Occipital lobe (tissue), 2 donors: ENCODE data around the gene TBCC. TPM values are rescaled to one million over a fixed set of nuclear protein-coding genes. Genes with fewer than 3 reads are reported as not detected.

ENCODE experiments used
- DNase-seq: peaks from one replicate; lab custom pipeline; 2025; lab: John Stamatoyannopoulos, UW
- total RNA-seq: library from RNA; depleted of rRNA; stranded (reverse); fragments of >200 nt; gene quantifications from one replicate; pipeline ENCODE4 v1.2.3, GENCODE V29; 2014

TBCC gene
- total RNA-seq, 1 donor from 2014 or later, result 63.2 TPM

GRCh38 chr6:42771741-42772100 is 25.8 kb upstream of the TBCC start:
- no peak for DNase-seq

- no peak for DNase-seq
Measured at GRCh38 chr6:42769836-42770235, 23.9 kb upstream of the TBCC start.

DNA sequence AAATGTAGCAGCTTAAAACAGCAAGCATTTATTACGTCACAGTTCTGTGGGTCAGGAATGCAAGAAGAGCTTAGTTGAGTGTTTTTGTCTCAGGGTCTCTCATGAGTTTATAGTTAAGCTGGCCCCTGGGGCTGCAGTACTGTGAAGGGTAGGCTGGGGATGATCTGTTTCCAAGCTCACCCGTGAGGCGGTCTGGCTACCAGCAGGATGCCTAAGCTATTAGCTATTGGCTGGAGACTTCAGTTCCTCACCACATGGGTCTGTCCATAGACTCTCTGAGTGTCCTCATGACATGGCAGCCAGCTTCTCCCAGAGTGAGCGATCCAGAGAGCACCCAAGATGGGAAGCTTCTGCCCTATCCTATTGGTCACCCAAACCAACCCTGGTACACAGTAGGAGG is 23.1 kb upstream of the TBCC start:
- DNase-seq, result no peak

DNA sequence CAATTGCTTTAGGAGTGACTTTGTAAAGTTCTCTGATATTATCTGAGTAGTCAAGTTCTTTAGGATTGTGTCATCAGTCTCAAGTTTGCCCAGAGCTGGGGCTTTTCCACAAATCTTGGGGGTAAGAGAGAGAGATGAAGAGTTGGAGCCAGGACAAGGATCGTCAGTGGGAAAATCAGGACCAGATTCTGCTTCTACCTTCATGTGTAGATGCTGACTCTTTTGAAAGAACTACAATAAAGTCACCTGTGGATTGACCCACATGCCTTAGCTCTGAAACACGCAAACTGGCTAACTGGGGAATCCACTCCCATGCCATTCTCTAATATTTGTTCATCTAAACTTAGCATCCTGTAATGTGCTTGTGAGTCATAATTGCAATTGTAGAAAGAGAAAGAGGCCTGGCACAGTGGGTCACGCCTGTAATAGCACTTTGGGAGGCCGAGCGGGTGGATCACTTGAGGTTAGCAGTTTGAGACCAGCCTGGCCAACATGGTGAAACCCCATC is 20.3 kb upstream of the TBCC start:
- DNase-seq, result no peak

DNA sequence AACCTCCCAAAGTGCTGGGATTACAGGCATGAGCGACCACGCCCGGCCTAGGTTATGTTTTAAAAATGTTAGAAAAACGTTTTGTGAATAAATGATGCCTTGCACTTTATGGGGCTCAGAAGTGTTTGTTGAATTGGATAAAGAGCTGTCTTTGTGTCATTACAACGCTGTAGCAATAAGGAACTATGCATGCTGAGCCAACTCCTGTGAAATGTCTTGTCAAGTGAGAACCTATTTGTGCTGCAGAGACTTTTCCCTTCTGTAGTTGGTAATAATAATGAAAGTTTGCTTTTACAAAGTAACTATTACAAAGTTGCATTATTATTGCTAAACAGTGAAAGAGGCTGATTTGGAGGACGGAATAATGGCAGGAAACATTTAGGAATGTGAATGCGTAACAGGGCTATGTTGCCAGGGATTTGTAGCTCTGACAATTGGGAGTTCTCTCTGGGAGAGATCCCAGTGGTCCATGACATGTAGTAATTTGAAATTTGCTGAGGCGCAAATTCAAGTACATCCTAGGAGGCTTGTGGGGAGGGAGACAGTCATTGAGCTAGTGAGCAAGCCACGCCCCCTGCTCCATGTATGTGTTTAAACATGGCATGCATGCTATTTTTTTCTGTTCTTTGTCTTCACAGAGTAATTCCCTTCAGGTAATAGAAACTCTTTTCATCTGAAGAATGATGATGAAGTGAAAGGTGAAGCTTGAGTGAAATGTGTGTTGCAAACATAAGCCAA is 19.2 kb upstream of the TBCC start:
- DNase-seq, result no peak

GRCh38 chr6:42762950-42763349 is 17.0 kb upstream of the TBCC start:
- no peak for DNase-seq

- no peak for DNase-seq
Measured at GRCh38 chr6:42762426-42762859, 16.5 kb upstream of the TBCC start.

DNA sequence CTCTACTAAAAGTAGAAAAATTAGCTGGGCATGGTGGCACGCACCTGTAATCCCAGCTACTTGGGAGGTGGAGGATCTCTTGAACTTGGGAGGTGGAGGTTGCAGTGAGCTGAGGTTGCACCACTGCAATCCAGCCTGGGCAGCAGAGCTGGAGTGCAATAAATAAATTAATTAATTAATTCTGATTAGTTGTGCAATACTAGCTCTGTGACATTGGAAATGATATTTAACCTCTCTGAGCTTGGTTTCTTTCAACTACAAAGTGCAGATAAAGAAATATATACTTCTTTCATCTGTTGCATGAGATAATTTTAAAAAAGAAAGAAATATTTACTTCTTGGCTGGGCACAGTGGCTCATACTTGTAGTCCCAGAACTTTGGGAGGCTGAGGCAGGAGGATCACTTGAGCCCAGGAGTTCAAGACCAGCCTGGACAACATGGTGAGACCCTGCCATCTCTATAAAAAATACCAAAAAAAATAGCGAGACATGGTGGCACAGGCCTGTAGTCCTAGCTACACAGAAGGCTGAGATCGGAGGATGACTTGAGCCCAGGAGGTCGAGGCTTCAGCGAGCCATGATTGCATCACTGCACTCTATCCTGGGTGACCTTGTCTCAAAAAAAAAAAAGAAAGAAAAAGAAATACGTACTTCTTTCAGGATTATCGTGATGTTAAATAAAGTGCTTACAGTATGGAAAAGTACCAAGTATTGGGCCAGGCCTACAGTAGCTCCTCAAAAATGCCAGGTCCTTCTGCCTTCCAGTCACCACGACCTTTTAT is 15.6 kb upstream of the TBCC start:
- DNase-seq, result no peak

- no peak for DNase-seq
Measured at GRCh38 chr6:42758756-42759430, 13.0 kb upstream of the TBCC start.

GRCh38 chr6:42756722-42757121 is 10.8 kb upstream of the TBCC start:
- no peak for DNase-seq

DNA sequence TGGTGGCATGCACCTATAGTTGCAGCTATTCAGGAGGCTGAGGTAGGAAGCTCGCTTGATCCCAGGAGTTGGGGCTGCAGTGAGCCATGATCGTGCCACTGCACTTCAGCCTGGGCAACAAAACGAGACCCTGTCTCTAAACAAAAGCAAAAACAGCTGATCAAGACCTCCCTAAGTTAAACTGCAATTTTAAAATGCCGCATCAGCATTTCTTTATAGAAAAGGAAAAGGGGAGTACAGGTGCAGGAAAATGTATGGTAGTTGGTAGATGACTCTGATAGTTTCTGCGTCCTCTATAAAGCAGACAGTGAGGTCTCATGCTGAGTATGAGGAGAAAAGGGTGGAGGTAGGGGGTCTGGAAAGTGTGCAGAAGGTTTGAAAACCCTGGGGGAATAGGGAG is 8.9 kb upstream of the TBCC start:
- DNase-seq, result no peak

DNA sequence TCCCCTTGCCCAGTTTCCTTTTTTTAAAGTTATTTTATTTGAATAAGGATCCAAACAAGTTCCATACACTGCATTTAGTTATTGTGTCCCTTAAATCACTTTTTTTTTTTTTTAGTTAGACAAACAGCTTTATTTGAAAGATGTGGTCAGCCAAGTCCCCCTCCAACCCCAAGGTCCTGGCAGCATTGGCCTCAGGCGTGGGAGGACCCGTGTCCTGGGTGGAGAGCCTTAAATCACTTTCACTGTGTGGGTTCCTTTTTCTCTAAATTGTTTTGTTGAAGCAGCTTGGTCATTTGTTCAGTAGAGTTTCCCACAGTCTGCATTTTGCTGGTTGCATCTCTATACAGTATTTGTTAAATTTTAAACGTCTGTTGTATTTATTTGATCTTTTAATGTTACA is 5.2 kb upstream of the TBCC start:
- no peak for DNase-seq

GRCh38 chr6:42748203-42748898 is 2.4 kb upstream of the TBCC start:
- no peak for DNase-seq

- DNase-seq, result peak; percentile 77
Measured at GRCh38 chr6:42746463-42747391, 824 bp upstream of the TBCC start.

DNA sequence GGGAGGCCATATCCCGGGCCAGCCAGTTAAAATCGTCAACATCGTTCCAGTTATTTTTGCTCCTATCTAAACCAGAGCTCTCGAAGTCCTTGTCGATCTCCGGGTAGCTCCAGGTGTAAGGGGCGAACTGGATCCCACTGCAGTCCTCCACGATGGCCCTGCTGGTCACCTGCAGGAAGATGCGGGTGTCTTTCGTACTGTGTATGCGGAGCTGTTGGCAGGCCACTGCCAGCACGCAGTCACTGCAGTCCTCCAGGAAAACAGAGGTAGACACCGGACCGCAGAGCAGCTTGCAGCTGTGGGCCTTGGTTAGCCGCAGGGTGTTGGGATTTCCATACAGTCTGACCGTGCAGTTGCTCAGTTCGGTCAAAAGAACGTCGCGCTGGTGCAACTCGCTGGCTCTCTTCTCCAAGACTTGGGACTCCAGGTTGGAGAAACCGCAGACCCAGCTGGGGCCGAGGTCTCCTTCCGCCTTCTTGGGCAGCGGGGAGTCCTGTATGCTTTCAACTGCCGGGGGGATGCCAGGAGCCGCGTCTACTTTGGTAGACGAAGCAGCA is 742 bp downstream of the TBCC start:
- DNase-seq, result peak; percentile 24

DNA sequence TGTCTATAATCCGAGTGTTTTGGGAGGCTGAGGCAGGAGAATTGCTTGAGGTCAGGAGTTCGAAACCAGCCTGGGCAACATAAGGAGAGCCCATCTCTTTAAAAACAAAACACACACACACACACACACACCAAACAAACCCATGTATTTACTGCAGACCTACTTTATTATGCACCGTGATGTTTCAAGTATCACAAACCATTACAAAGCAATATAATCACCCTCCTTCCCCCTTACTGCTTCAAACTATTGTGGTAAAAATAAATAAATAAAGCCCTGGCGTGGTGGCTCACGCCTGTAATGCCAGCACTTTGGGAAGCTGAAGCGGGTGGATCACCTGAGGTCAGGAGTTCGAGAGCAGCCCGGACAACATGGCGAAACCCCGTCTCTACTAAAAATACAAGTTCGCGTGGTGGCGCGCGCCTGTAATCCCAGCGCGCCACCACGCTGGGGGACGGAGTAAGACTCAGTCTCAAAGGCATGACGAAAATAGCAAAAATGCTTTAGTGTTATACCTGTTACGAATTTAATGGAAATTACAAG is 1.5 kb downstream of the TBCC start:
- no peak for DNase-seq

DNA sequence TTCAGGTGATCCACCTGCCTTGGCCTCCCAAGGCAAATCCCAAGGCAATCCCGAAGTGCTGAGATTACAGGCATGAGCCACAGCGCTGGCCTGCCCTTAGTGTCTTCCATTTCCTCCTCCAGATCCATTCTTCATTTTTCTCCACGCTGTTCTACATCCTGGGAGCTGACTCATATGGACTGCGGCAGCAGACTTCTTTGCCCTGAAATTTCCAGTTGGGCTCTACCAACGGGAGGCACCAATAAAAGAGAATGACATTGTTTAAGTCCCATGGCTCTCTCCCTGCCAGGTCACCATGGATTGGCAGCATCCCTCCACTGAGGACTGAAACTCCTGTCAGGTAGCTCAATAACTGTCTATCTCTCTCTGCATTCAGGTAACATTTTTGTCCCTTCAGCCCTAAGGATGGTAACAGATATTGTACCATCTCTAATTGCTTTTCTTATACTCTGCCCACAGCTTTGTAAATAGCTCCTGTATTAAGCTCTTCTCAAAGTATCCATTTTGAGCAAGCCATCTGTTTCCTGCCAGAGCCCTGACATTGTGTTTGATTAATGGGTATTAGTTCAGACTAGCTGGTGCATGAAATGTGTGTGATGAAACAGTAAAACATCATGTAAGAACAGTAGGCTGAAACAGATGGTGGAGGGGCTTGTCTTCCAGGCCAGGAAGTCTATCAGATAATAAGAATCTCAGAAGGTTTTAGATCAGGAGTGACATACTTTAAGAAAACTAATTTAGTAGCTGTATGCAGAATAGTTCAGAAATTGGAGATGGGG is 3.6 kb downstream of the TBCC start:
- DNase-seq, result no peak

DNA sequence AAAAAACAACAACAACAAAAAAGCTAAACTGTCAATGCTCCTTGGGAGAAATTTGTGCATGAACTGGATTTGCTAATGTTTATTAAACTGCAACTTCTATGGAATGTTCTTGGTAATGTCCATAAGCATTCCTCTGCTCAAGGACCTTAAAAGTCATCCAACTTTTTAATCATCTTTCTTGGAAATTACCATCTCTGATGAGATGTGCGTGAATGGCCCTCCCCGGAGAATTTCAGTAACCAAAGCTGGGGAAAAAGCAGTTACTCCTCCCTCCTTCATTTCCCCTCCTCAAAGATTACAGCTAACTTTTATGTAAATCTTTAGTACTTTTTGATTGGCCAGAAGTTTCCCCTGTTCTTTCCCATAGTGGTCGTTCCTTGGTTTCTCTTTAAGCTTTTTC is 5.2 kb downstream of the TBCC start:
- no peak for DNase-seq

GRCh38 chr6:42735976-42736375 is 9.9 kb downstream of the TBCC start:
- DNase-seq, result no peak
